Measurements from ENCODE around the gene YARS1. TPM values are rescaled to one million over a fixed set of nuclear protein-coding genes. Genes with fewer than 3 reads are reported as not detected.

Gene YARS1
- total RNA-seq, 1 experiment from 2014 or later, result 194 TPM

- no peak overlapping the region for H2BK12ac ChIP-seq (ENCODE audit: insufficient read length, low read depth, low read length)
- H3T11ph ChIP-seq (ENCODE audit: low read length), result no peak overlapping the region
- WGBS (ENCODE audit: extremely low coverage, insufficient read length, low lambda C conversion rate), result no CpG with 5 or more reads among the region's 5 CpGs
- H3K27me3 ChIP-seq (ENCODE audit: insufficient read depth, low read length), result no peaks in the 10 kb centered on the region
- H2BK5ac ChIP-seq (ENCODE audit: insufficient read length, low read length), result no peak overlapping the region
- no peak overlapping the region for H2AFZ ChIP-seq (ENCODE audit: low read length)
- no peaks in the 10 kb centered on the region for H3K79me1 ChIP-seq (ENCODE audit: insufficient read depth, low read depth, low read length, poor library complexity, severe bottlenecking)
- Mint-ChIP-seq H3K27me3 (ENCODE audit: low read depth) (no peaks in the 10 kb centered on the region), H3K36me3 (ENCODE audit: insufficient read depth in 1 of 3, low read depth in 3 of 3) (peaks cover 13 to 49% (median 41%) of the 10 kb centered on the region in 3 experiments), H3K4me1 (peaks cover 41 to 62% of the 10 kb centered on the region in 2 experiments), H3K9me3 (no peaks in the 10 kb centered on the region), H3K27ac (peak overlapping the region in 2 of 3 experiments; percentile 20 to 80; a peak in 3 of 7 replicates), H3K4me3 (no peak overlapping the region)
- H3K18ac ChIP-seq (ENCODE audit: insufficient read length, low read depth, low read length), result no peak overlapping the region
- no peak overlapping the region for H4K91ac ChIP-seq (ENCODE audit: insufficient read length, low read depth, low read length)
- no peak overlapping the region for H4K8ac ChIP-seq (replicated peaks; ENCODE audit: insufficient read length, low read depth, low read length)
- H3K9me3 ChIP-seq (ENCODE audit: control insufficient read depth, low read depth, low read length), result no peaks in the 10 kb centered on the region
- H4K20me1 ChIP-seq (ENCODE audit: control insufficient read depth, insufficient read depth, insufficient read length), result no peaks in the 10 kb centered on the region
- peaks cover 8% of the 10 kb centered on the region; the same call in 1 of the 2 replicates for H3K79me2 ChIP-seq (ENCODE audit: insufficient read depth, low read length)
- no peak for TF ChIP-seq CTCF (conservative IDR thresholded peaks at IDR 0.05)
- no peak overlapping the region for H3K4me2 ChIP-seq (ENCODE audit: insufficient read depth, insufficient read length, low read length)
- H4K5ac ChIP-seq (ENCODE audit: insufficient read length, low read depth, low read length), result no peak overlapping the region
- H3K23ac ChIP-seq (ENCODE audit: insufficient read length, low read depth, low read length), result no peak overlapping the region
- no peak overlapping the region for H3K9ac ChIP-seq (ENCODE audit: extremely low read depth, insufficient read length, low read length)
- DNase-seq, result no peak
- H3K27ac ChIP-seq (ENCODE audit: insufficient read length, low read depth, low read length), result no peak overlapping the region
- H2BK120ac ChIP-seq (ENCODE audit: low read depth, low read length, poor library complexity, severe bottlenecking), result no peak overlapping the region
- no peak overlapping the region for H2BK15ac ChIP-seq (ENCODE audit: low read depth, low read length)
- H3K14ac ChIP-seq (ENCODE audit: insufficient read depth, low read length), result no peak overlapping the region
- H3K4ac ChIP-seq (ENCODE audit: low read depth, low read length), result no peak overlapping the region
- no peak overlapping the region for H3K56ac ChIP-seq (ENCODE audit: insufficient read length, low read depth, low read length)
- H2BK20ac ChIP-seq (ENCODE audit: low read depth, low read length, poor library complexity, severe bottlenecking), result no peak overlapping the region
- peaks cover 10% of the 10 kb centered on the region for H3K23me2 ChIP-seq (ENCODE audit: insufficient read length, low read depth, low read length, poor library complexity, severe bottlenecking)
- H3K4me1 ChIP-seq (ENCODE audit: insufficient read depth, low read length), result no peaks in the 10 kb centered on the region; the same call in 1 of the 2 replicates
- no peak overlapping the region for H2AK5ac ChIP-seq (ENCODE audit: insufficient read length, low read length)
Measured at GRCh38 chr1:32767641-32768040, 49.5 kb downstream of the YARS1 start.
